ENCODE results near the gene RRM1.
A peak's percentile ranks its signal among the peaks of the same experiment; 100 is the strongest.

Gene RRM1

GRCh38 chr11:4064278-4064955 is 30.2 kb upstream of the RRM1 start:
- H3K4me3 ChIP-seq (ENCODE audit: low read depth, low read length): no peak overlapping the region
- no peak for DNase-seq (ENCODE audit: low read depth)
- no peak for TF ChIP-seq MAX (IDR thresholded peaks at IDR 0.05; ENCODE audit: low read depth, low read length)
- no peak for TF ChIP-seq POLR2A (IDR thresholded peaks at IDR 0.05; ENCODE audit: extremely low read depth, insufficient read length)
- TF ChIP-seq MYC (IDR thresholded peaks at IDR 0.05; ENCODE audit: low read depth, low read length): no peak
- TF ChIP-seq CTCF (IDR thresholded peaks at IDR 0.05; ENCODE audit: low read depth, low read length): no peak

DNA sequence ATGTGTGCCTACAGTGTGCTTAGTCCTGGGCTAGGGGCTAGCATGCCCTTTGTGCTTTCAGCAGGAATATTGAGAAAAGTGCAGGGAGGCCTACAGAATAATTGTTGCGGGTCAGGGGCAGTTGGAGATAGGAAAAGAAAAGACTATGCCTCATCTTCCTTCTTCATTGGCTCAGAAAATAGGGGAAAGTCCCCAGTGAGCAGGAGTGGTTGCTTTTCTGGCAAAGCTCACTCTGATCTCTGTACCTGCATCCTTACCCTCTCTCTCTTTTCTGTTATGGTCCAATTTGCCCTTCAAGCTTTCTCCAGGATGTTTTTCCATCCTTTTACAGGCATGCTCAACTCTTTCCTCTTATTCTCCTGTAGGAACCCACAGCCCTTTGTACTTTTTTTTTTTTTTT is 29.5 kb upstream of the RRM1 start:
- TF ChIP-seq MAX (IDR thresholded peaks at IDR 0.05; ENCODE audit: low read depth, low read length) (no peak), MYC (IDR thresholded peaks at IDR 0.05; ENCODE audit: low read depth, low read length) (no peak), POLR2A (IDR thresholded peaks at IDR 0.05; ENCODE audit: extremely low read depth, insufficient read length) (no peak), CTCF (IDR thresholded peaks at IDR 0.05; ENCODE audit: low read depth, low read length) (no peak)
- no peak for DNase-seq (ENCODE audit: low read depth)
- no peak overlapping the region for H3K4me3 ChIP-seq (ENCODE audit: low read depth, low read length)

GRCh38 chr11:4065601-4066377 is 28.8 kb upstream of the RRM1 start:
- TF ChIP-seq MAX (IDR thresholded peaks at IDR 0.05; ENCODE audit: low read depth, low read length) (no peak), CTCF (IDR thresholded peaks at IDR 0.05; ENCODE audit: low read depth, low read length) (no peak), POLR2A (IDR thresholded peaks at IDR 0.05; ENCODE audit: extremely low read depth, insufficient read length) (no peak), MYC (IDR thresholded peaks at IDR 0.05; ENCODE audit: low read depth, low read length) (no peak)
- no peak for DNase-seq (ENCODE audit: low read depth)
- H3K4me3 ChIP-seq (ENCODE audit: low read depth, low read length): no peak overlapping the region

DNA sequence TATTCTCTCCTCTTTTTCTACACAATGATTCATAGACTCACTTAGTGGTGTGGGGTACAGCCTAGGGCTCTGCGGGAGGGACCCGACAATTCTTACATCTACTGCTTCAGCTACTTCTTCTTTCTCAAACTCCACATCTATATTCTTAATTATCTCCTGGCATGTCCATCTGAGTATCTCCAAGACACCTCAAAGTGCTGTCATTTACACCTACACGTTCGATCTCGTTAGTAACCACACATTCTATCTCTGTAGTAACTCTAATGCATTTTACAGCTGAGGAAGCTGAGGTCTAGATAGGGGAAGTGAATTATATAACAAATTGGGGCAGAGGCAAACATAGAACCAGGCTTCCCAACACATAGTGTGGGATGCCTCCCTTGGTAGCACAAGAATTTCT is 27.7 kb upstream of the RRM1 start:
- DNase-seq (ENCODE audit: low read depth): peak; percentile 63
- H3K4me3 ChIP-seq (ENCODE audit: low read depth, low read length): no peak overlapping the region

GRCh38 chr11:4068962-4069361 is 25.6 kb upstream of the RRM1 start:
- H3K4me3 ChIP-seq (ENCODE audit: low read depth, low read length): no peak overlapping the region
- TF ChIP-seq CTCF (IDR thresholded peaks at IDR 0.05; ENCODE audit: low read depth, low read length): no peak
- no peak for TF ChIP-seq MYC (IDR thresholded peaks at IDR 0.05; ENCODE audit: low read depth, low read length)
- TF ChIP-seq MAX (IDR thresholded peaks at IDR 0.05; ENCODE audit: low read depth, low read length): no peak
- TF ChIP-seq POLR2A (IDR thresholded peaks at IDR 0.05; ENCODE audit: extremely low read depth, insufficient read length): no peak
- no peak for DNase-seq (ENCODE audit: low read depth)

More for the DNA sequence above, 27.7 kb upstream of the RRM1 start:
- 0 out of 2 replicates have a peak, but pooled peaks have one; percentile 7 for TF ChIP-seq MAX (IDR thresholded peaks at IDR 0.05; ENCODE audit: low read depth, low read length)
- no peak for TF ChIP-seq CTCF (IDR thresholded peaks at IDR 0.05; ENCODE audit: low read depth, low read length)

Measured in NB4 (cell line).